H9 (cell line): ENCODE data around the gene FBXL13. TPM values are rescaled to one million over a fixed set of nuclear protein-coding genes. Genes with fewer than 3 reads are reported as not detected.

ENCODE experiments used
- DNase-seq: peaks from one replicate; pipeline ENCODE4 v3.0.0-alpha.2; 2017
- H2AFZ ChIP-seq: one replicate; pipeline ENCODE4 v1.6.1; 2013; ENCODE audit warnings: mild to moderate bottlenecking, low read length, control low read depth, moderate library complexity
- H2AK5ac ChIP-seq: 2 replicates; pipeline ENCODE4 v1.6.1; 2013; ENCODE audit warnings: low read length, control low read depth, mixed read lengths; ENCODE audit not compliant: insufficient read length
- H2BK120ac ChIP-seq: one replicate; pipeline ENCODE4 v1.6.1; 2013; ENCODE audit warnings: low read depth, mild to moderate bottlenecking, low read length, control low read depth, inconsistent platforms; ENCODE audit not compliant: poor library complexity, severe bottlenecking
- H2BK12ac ChIP-seq: 2 replicates; pipeline ENCODE4 v1.6.1; 2013; ENCODE audit warnings: low read length, control low read depth, mixed read lengths, low read depth; ENCODE audit not compliant: insufficient read length
- H2BK15ac ChIP-seq: 2 replicates; pipeline ENCODE4 v1.6.1; 2013; ENCODE audit warnings: low read depth, low read length, control low read depth
- H2BK20ac ChIP-seq: one replicate; pipeline ENCODE4 v1.6.1; 2013; ENCODE audit warnings: low read depth, mild to moderate bottlenecking, low read length, control low read depth, inconsistent platforms; ENCODE audit not compliant: poor library complexity, severe bottlenecking
- H2BK5ac ChIP-seq: 2 replicates; pipeline ENCODE4 v1.6.1; 2013; ENCODE audit warnings: low read length, control low read depth, mixed read lengths; ENCODE audit not compliant: insufficient read length
- H3K14ac ChIP-seq: 2 replicates; pipeline ENCODE4 v1.6.1; 2013; ENCODE audit warnings: low read length, control low read depth; ENCODE audit not compliant: insufficient read depth
- H3K18ac ChIP-seq: 2 replicates; pipeline ENCODE4 v1.6.1; 2013; ENCODE audit warnings: low read depth, mild to moderate bottlenecking, mixed read lengths, low read length, control low read depth; ENCODE audit not compliant: insufficient read length
- H3K23ac ChIP-seq: 2 replicates; pipeline ENCODE4 v1.6.1; 2013; ENCODE audit warnings: low read length, control low read depth, mixed read lengths, low read depth; ENCODE audit not compliant: insufficient read length
- H3K23me2 ChIP-seq: 2 replicates; pipeline ENCODE4 v1.6.1; 2013; ENCODE audit warnings: low read depth, mild to moderate bottlenecking, mixed read lengths, low read length, control low read depth; ENCODE audit not compliant: insufficient read length, poor library complexity, severe bottlenecking
- H3K27ac ChIP-seq: 2 replicates; pipeline ENCODE4 v1.5.1; 2013; ENCODE audit warnings: low read length, control low read depth, mixed read lengths, low read depth; ENCODE audit not compliant: insufficient read length
- H3K27me3 ChIP-seq: 2 replicates; pipeline ENCODE4 v1.6.1; 2013; ENCODE audit warnings: low read length, control low read depth, inconsistent platforms; ENCODE audit not compliant: insufficient read depth
- H3K4ac ChIP-seq: 2 replicates; pipeline ENCODE4 v1.6.1; 2013; ENCODE audit warnings: low read depth, mild to moderate bottlenecking, control low read depth, inconsistent platforms, low read length, moderate library complexity
- H3K4me1 ChIP-seq: 2 replicates; pipeline ENCODE4 v1.6.1; 2013; ENCODE audit warnings: low read length, control low read depth, inconsistent platforms; ENCODE audit not compliant: insufficient read depth
- H3K4me2 ChIP-seq: 2 replicates; pipeline ENCODE4 v1.6.1; 2013; ENCODE audit warnings: low read length, control low read depth, mixed read lengths; ENCODE audit not compliant: insufficient read length, insufficient read depth
- H3K56ac ChIP-seq: 2 replicates; pipeline ENCODE4 v1.6.1; 2013; ENCODE audit warnings: low read depth, mild to moderate bottlenecking, mixed read lengths, low read length, control low read depth; ENCODE audit not compliant: insufficient read length
- H3K79me1 ChIP-seq: 2 replicates; pipeline ENCODE4 v1.6.1; 2013; ENCODE audit warnings: low read depth, mild to moderate bottlenecking, moderate library complexity, low read length, control low read depth, inconsistent platforms; ENCODE audit not compliant: insufficient read depth, poor library complexity, severe bottlenecking
- H3K79me2 ChIP-seq: 2 replicates; pipeline ENCODE4 v1.6.1; 2013; ENCODE audit warnings: low read length, control low read depth, inconsistent platforms; ENCODE audit not compliant: insufficient read depth
- H3K9ac ChIP-seq: 2 replicates; pipeline ENCODE4 v1.6.1; 2013; ENCODE audit warnings: low read length, control low read depth, mixed read lengths; ENCODE audit not compliant: insufficient read length; ENCODE audit errors: extremely low read depth
- H3K9me3 ChIP-seq: one replicate; pipeline ENCODE4 v1.6.1; 2013; ENCODE audit warnings: low read depth, low read length, inconsistent platforms; ENCODE audit not compliant: control insufficient read depth
- H3T11ph ChIP-seq: one replicate; pipeline ENCODE4 v1.6.1; 2013; ENCODE audit warnings: mild to moderate bottlenecking, low read length, control low read depth, inconsistent platforms
- H4K20me1 ChIP-seq: one replicate; pipeline ENCODE4 v1.6.1; 2013; ENCODE audit not compliant: control insufficient read depth, insufficient read length, insufficient read depth
- H4K5ac ChIP-seq: 2 replicates; pipeline ENCODE4 v1.6.1; 2013; ENCODE audit warnings: low read depth, mild to moderate bottlenecking, mixed read lengths, low read length, control low read depth; ENCODE audit not compliant: insufficient read length
- H4K8ac ChIP-seq: replicated peaks from 2 replicates; pipeline ENCODE4 v1.6.1; 2013; ENCODE audit warnings: low read length, control low read depth, mixed read lengths, low read depth; ENCODE audit not compliant: insufficient read length
- H4K91ac ChIP-seq: 2 replicates; pipeline ENCODE4 v1.6.1; 2013; ENCODE audit warnings: low read depth, mild to moderate bottlenecking, moderate library complexity, mixed read lengths, low read length, control low read depth; ENCODE audit not compliant: insufficient read length
- H3K27ac Mint-ChIP-seq, 3 experiments: 2 replicates in 2 of 3; 3 replicates in 1 of 3; pipeline ENCODE4 v1.8.0; 2020 to 2021; ENCODE audit warnings: mixed read lengths in 3 of 3, mild to moderate bottlenecking in 1 of 3, moderate library complexity in 1 of 3
- H3K27me3 Mint-ChIP-seq: 2 replicates; pipeline ENCODE4 v1.8.0; 2021; ENCODE audit warnings: low read depth, mild to moderate bottlenecking, moderate library complexity, mixed read lengths
- H3K36me3 Mint-ChIP-seq, 3 experiments: 2 replicates in 2 of 3; 3 replicates in 1 of 3; pipeline ENCODE4 v1.8.0; 2020 to 2021; ENCODE audit warnings: low read depth in 3 of 3, mixed read lengths in 3 of 3; ENCODE audit not compliant: insufficient read depth in 1 of 3
- H3K4me1 Mint-ChIP-seq, 2 experiments: 2 replicates each; pipeline ENCODE4 v1.8.0; 2020; ENCODE audit warnings: mixed read lengths in 2 of 2
- H3K4me3 Mint-ChIP-seq, 2 experiments: 2 replicates in 1 of 2; 3 replicates in 1 of 2; pipeline ENCODE4 v1.8.0; 2020 to 2021; ENCODE audit warnings: mild to moderate bottlenecking in 2 of 2, mixed read lengths in 2 of 2, moderate library complexity in 1 of 2
- H3K9me3 Mint-ChIP-seq, 2 experiments: 2 replicates in 1 of 2; 3 replicates in 1 of 2; pipeline ENCODE4 v1.8.0; 2020; ENCODE audit warnings: mild to moderate bottlenecking in 2 of 2, mixed read lengths in 2 of 2, moderate library complexity in 1 of 2
- WGBS: extraction: QIAGEN DNeasy Blood & Tissue Kit; methylation state at CpG from one replicate; pipeline ENCODE4 v1.1.7; 2013; ENCODE audit warnings: missing lambda C conversion rate, low lambda C conversion rate, mixed read lengths; ENCODE audit not compliant: insufficient read length; ENCODE audit errors: extremely low coverage; 5-methylcytosine and 5-hydroxymethylcytosine counted together
- total RNA-seq: library from RNA; stranded (reverse); gene quantifications from 2 replicates; pipeline ENCODE4 v1.2.1, GENCODE V29; 2021
- TF ChIP-seq, protein P1 (sequence below): fragments of 200-600 bp; sonication (generic); conservative IDR thresholded peaks from 3 replicates; pipeline ENCODE4 v1.8.0; 2021; ENCODE audit warnings: antibody characterized with exemption, mild to moderate bottlenecking

FBXL13 gene
- total RNA-seq, 1 experiment from 2014 or later: 4.4 TPM

DNA sequence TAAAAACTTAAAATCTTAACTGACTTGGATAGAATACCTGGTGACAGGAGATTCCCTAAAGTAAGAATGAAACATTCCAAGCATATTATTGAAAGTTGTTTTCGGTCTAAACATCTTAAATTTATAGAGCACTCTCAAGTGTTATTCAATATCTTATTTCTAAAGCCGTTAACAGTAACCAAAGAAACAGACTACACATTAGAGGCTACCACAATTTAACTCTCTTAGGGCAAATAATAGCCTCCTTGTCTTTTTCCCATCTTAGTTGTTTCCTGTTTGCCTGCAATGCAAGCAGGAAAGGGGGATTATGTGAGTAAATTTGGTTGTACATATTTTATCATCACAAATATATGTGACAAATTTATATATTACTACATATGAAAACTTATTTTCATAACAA, 42.9 kb upstream of the FBXL13 start:
- Histone ChIP-seq H3K79me1 (no peaks in the 10 kb centered on the region), H3K27ac (no peak overlapping the region), H3K4ac (no peak overlapping the region), H3K18ac (no peak overlapping the region), H3K4me1 (no peaks in the 10 kb centered on the region), H3K4me2 (no peak overlapping the region), H3K14ac (no peak overlapping the region), H3K23me2 (no peaks in the 10 kb centered on the region), H3K79me2 (no peaks in the 10 kb centered on the region; the same call in 1 of the 2 replicates), H4K8ac (no peak overlapping the region), H4K5ac (no peak overlapping the region), H4K20me1 (no peaks in the 10 kb centered on the region), H2BK12ac (no peak overlapping the region), H3K9me3 (no peaks in the 10 kb centered on the region), H4K91ac (no peak overlapping the region), H2BK15ac (no peak overlapping the region), H2BK5ac (no peak overlapping the region), H2BK120ac (no peak overlapping the region), H2AFZ (no peak overlapping the region), H3K27me3 (no peaks in the 10 kb centered on the region), H2BK20ac (no peak overlapping the region), H2AK5ac (no peak overlapping the region), H3K9ac (no peak overlapping the region), H3K56ac (no peak overlapping the region), H3T11ph (no peak overlapping the region), H3K23ac (no peak overlapping the region)
- Mint-ChIP-seq H3K9me3 (no peaks in the 10 kb centered on the region), H3K27ac (no peak overlapping the region), H3K4me3 (no peak overlapping the region), H3K36me3 (peaks cover 8 to 13% (median 12%) of the 10 kb centered on the region in 3 experiments; a peak in 6 of 7 replicates), H3K27me3 (no peaks in the 10 kb centered on the region), H3K4me1 (no peaks in the 10 kb centered on the region)
- DNase-seq: no peak
- TF ChIP-seq, protein P1, sequence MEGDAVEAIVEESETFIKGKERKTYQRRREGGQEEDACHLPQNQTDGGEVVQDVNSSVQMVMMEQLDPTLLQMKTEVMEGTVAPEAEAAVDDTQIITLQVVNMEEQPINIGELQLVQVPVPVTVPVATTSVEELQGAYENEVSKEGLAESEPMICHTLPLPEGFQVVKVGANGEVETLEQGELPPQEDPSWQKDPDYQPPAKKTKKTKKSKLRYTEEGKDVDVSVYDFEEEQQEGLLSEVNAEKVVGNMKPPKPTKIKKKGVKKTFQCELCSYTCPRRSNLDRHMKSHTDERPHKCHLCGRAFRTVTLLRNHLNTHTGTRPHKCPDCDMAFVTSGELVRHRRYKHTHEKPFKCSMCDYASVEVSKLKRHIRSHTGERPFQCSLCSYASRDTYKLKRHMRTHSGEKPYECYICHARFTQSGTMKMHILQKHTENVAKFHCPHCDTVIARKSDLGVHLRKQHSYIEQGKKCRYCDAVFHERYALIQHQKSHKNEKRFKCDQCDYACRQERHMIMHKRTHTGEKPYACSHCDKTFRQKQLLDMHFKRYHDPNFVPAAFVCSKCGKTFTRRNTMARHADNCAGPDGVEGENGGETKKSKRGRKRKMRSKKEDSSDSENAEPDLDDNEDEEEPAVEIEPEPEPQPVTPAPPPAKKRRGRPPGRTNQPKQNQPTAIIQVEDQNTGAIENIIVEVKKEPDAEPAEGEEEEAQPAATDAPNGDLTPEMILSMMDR: no peak
- no CpG with 5 or more reads among the region's 2 CpGs for WGBS
